Erythroblast (primary cell): ENCODE measurements around the gene DSN1.

Experiments
- DNase-seq, 2 experiments: peaks; one replicate each; lab custom pipeline; 2025; lab: John Stamatoyannopoulos, UW
- GATA1 ChIP-seq: IDR thresholded peaks from 2 replicates; pipeline ENCODE4 v1.6.1; 2011; ENCODE audit warnings: low read depth, mild to moderate bottlenecking, control low read depth, low read length, moderate library complexity
- POLR2A ChIP-seq: IDR thresholded peaks from 2 replicates; pipeline ENCODE4 v1.6.1; 2011; ENCODE audit warnings: mild to moderate bottlenecking, low read length

DSN1 gene

DNA sequence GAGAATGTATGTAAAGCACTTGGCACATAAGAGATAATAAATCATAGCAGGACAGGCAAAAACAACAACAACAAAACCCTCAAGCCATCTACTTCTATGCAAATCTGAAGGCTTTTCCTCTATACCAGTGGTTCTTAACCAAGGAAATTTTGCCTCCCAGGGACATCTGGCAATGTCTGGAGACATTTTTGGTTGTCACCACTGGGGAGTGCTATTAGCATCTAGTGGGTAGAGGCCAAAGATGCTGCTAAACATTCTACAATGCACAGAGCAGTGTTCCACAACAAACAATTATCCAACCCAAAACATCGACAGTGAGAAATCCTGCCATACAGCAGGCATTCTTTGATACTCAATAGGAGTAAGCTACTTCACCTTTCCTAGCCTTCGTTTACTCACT is 55.9 kb downstream of the DSN1 start:
- no peak for TF ChIP-seq POLR2A
- TF ChIP-seq GATA1 = no peak
- DNase-seq = peak; percentile 15 to 38

DNA sequence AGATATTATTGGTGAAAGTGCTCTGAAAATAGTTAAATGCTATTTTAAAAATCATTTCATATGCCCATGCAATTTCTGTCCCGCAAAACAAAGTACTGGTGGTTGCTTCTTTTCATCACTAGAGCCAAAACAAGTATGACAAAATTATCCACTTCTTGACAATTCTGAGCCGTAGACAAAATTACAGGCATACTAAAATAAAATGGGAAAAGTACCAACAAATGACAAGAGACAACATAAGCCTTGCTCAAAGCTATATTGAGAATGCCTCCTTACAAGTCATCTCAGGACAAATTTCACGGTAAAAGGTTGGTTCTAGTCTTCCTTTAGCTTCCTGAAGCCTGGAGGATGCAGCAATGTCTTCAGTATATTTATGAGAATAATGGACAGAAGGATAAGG is 56.5 kb downstream of the DSN1 start:
- DNase-seq = no peak
- TF ChIP-seq GATA1 (no peak), POLR2A (no peak)

DNA sequence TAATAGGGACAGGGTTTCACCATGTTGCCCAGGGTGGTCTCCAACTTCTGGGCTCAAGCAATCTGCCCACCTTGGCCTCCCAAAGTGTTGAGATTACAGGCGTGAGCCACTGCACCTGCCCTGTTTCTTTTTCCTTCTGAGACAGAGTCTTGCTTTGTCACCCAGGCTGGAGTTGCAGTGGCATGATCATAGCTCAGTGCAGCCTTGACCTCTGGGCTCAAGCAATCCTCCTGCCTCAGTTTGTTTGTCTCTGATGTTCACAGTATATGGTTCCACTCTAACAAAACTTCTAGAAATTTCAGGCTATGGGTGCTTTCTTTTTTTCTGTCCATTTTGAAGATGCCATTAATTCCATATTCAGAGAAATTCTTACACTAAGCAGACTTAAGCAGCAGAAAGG is 60.8 kb downstream of the DSN1 start:
- TF ChIP-seq GATA1 = no peak
- TF ChIP-seq POLR2A = no peak
- DNase-seq = no peak

DNA sequence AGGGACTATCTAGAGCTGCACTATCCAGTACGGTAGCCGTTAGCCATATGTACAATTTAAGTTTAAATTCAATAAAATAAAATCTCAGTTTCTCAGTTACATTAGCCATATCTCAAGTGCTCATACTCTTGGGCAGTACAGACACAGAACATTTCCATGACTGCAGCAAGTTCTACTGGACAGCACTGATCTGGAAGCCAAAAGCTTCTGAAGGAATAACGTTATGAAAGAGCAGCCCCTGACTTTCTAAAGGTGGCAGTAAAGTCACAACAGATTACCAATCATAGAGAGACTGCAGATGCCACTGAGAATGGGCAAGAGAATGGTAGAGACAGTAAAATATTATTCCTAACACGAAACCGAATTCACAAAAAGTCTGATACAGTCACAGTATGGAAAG is 64.4 kb downstream of the DSN1 start:
- no peak for DNase-seq
- TF ChIP-seq POLR2A (no peak), GATA1 (no peak)

DNA sequence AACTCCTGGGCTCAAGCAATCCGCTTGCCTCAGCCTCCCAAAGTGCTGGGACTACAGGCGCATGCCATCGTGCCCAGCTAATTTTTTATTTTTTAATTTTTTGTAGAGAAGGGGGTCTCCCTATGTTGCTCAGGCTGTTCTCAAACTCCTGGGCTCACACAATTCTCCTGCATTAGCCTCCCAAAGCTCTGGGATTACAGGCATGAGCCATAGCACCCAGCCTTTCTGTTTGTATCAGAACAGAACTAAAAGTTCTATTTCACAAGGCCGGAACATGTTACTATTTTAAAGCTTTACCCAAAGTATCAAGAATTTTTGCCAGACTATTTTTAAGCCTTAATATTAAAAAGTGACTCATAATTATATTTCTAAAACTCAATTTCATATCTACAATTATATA is 70.0 kb downstream of the DSN1 start:
- DNase-seq = no peak
- TF ChIP-seq GATA1 (no peak), POLR2A (no peak)
